Activated CD8-positive, alpha-beta memory T cell treated with anti-CD3 and anti-CD28 coated beads, Interleukin-2, amount 50 U/mL, for 4 hours (primary cell): ENCODE measurements around the gene DUSP8.
A peak's percentile ranks its signal among the peaks of the same experiment; 100 is the strongest.
"Not testable (repeated sequence)": the region's sequence is repeated elsewhere in the genome, so short reads cannot be mapped to it uniquely, and the experiment has no call there.

Source experiments
- DNase-seq: peaks from one replicate; pipeline ENCODE4 v3.0.0-alpha.2; 2020

Gene DUSP8, protein sequence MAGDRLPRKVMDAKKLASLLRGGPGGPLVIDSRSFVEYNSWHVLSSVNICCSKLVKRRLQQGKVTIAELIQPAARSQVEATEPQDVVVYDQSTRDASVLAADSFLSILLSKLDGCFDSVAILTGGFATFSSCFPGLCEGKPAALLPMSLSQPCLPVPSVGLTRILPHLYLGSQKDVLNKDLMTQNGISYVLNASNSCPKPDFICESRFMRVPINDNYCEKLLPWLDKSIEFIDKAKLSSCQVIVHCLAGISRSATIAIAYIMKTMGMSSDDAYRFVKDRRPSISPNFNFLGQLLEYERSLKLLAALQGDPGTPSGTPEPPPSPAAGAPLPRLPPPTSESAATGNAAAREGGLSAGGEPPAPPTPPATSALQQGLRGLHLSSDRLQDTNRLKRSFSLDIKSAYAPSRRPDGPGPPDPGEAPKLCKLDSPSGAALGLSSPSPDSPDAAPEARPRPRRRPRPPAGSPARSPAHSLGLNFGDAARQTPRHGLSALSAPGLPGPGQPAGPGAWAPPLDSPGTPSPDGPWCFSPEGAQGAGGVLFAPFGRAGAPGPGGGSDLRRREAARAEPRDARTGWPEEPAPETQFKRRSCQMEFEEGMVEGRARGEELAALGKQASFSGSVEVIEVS

GRCh38 chr11:1572197-1573076, at the start of gene DUSP8:
DUSP8 (minus strand) TSS chr11:1572271; CDS start chr11:1565826, 6,445 bp downstream.
- peak; percentile 96 for DNase-seq

DNA sequence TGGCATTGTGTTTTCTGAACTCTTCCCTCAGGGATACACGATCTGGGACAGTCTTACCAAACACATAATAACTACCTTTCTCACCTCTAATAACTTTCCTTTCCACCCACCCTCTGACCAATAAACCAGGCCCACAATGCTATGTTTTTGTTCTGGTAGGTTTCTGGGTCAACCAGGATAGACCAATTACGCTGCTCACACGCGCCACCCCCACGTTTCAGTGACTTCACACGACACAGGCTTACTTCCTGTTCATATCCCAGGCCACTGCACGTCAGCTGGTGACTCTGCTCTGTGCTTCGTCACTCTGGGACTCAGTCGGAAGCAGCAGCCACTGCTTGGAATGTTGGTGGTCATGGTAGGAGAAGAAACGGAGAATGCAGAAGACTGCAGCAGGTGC, 47.4 kb upstream of the DUSP8 start:
- no peak for DNase-seq

DNA sequence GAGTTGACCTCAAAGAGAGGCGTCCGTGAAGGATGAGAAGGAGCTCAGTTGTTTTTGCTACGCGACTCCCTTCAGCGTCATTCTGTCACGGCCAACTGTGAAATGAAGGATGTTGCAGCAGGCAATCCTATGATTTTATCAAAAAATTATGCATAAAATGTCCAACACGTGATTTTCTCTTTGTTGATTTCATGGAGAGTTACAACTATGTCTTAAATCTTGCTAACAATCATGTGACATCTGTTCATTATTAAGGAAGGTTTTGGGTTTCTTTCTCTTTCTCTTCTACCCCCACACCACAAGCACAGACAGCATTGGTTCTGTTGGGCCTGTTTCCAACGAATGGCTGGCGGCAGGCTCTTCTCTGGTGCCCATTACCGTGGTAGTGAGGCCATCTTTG, 46.2 kb upstream of the DUSP8 start:
- no peak for DNase-seq

- DNase-seq, result no peak
Measured at GRCh38 chr11:1608363-1608762, 36.3 kb upstream of the DUSP8 start, which contains the start of gene KRTAP5-3. KRTAP5-3 (minus strand) TSS chr11:1608463; CDS start chr11:1608385, 78 bp downstream.

DNA sequence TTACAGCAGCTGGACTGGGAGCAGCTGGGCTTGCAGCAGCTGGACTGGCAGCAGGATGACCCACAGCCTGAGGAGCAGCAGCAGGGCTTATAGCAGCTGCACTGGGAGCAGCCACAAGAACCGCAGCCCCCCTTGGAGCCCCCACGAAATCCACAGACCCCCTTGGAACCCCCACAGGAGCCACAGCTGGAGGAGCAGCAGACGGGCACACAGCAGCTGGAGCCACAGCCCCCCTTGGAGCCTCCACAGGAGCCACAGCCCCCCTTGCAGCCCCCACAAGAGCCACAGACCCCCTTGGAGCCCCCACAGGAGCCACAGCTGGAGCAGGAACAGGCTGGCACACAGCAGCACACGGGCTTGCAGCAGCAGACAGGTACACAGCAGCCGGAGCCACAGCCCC, 35.8 kb upstream of the DUSP8 start:
- not testable (repeated sequence) for DNase-seq

DNA sequence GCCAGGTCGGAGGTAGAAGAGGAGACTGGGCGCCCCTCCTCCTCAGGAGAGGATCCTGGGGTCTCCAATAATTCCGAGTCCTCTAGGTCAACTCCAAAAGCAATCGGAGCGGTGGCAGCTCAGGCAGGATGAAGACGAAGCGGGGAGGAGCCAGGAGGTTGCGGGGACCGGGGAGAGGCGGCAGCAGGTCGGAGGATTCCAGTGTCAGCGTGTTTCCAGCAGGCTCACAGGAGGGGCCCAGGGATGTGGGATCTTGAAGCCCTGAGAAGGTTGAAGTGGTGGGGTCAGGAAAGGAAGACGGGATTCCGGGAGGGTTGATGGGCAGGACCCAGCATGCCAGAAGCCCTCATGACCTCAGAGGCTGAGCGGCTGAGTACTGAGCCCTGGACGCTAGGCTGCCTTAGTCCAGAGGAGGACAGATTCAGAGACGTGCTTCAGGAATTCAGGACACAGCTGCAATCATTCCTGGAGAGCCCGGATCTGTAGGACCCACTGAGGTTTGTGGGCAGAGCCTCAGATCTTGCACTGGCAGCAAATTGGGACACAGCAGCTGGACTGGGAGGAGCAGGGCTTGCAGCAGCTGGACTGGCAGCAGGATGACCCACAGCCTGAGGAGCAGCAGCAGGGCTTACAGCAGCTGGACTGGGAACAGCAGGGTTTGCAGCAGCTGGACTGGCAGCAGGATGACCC, 35.2 kb upstream of the DUSP8 start:
- DNase-seq, result not testable (repeated sequence)

- not testable (repeated sequence) for DNase-seq
Measured at GRCh38 chr11:1605923-1606322, 33.9 kb upstream of the DUSP8 start.

- DNase-seq, result no peak
Measured at GRCh38 chr11:1604711-1605110, 32.6 kb upstream of the DUSP8 start.

DNA sequence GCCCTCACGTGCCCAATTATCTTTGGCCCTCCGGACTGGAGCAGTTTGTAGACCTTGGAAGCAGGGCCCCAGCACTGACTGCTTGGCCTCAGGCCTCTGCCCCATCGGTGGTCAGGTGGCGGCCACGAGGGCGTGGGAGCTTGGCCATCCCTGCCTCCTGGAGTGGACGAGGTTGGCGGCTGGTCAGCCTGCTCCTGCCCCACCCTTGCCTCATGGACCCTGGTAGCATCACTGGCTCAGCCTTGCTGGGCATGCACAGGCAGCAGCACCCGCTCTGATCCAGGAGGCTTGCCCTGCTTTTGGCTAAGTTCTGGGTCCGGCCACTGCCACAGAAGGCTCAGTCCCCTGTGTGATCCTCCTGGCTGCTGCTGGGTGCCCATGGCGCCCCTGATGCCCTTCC, 32.1 kb upstream of the DUSP8 start:
- no peak for DNase-seq

DNA sequence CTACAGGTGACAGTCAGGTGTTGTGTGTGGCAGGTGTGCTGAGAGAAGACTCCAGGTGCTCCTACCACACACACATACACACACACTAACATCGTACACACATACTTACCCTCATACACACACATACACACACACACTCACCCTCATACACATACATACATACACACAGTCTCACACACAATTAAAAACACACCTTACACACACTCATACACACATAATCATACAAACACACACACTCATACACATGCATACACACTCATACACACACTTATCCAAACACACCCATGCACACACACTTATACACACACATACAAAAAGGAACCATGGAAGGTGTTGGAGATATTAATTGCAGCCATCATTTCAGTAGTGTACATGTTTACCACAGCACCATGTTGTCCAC, 31.6 kb upstream of the DUSP8 start:
- DNase-seq, result no peak

GRCh38 chr11:1601663-1602062, 29.6 kb upstream of the DUSP8 start:
- DNase-seq, result not testable (repeated sequence)

- DNase-seq, result no peak
Measured at GRCh38 chr11:1600626-1601025, 28.6 kb upstream of the DUSP8 start.

DNA sequence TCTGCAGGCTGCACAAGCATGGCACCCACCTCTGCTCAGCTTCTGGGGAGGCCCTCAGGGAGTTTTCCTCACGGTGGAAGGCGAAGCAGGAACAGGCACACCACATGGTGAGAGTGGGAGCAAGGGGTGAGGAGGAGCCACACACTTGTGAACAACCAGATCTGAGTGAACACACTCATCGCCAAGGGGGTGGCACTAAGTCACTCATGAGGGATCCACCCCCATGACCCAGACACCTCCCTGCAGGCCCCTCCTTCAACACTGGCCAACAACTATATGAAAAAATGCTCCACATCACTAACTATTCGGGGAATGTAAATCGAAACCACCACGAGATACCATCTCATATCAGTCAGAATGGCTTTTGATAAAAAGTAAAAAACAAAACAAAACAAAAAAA, 26.7 kb upstream of the DUSP8 start:
- DNase-seq, result no peak

GRCh38 chr11:1598406-1598805, 26.3 kb upstream of the DUSP8 start:
- DNase-seq, result not testable (repeated sequence)

GRCh38 chr11:1597994-1598380, 25.9 kb upstream of the DUSP8 start, which contains the start of gene KRTAP5-2:
KRTAP5-2 (minus strand) TSS chr11:1598294; CDS start chr11:1598250, 44 bp downstream.
- DNase-seq, result no peak

DNA sequence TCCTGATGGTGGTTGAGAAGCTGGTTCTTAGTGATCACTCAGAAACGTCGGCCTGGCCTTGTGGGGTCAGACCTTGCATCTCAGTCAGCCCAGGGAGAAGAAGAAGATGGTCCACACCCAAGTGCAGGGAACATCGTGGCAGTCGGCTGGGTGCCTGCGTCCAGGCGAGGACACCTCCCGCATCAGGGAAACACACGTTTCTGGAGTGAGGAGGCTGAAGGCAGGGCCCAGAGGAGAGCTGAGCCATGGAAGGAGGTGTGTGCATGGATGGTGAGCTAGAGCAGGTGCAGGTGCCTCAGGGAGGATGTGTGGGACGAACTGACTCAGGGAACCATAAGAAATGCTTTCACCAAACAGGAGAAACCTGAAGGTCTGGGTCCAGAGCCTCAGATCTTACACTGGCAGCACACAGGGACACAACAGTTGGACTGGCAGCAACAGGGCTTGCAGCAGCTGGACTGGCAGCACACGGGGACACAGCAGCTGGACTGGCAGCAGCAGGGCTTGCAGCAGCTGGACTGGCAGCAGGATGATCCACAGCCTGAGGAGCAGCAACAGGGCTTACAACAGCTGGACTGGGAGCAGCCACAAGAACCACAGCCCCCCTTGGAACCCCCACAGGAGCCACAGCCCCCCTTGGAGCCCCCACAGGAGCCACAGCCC, 25.4 kb upstream of the DUSP8 start:
- no peak for DNase-seq

- DNase-seq, result not testable (repeated sequence)
Measured at GRCh38 chr11:1596576-1597121, 24.6 kb upstream of the DUSP8 start.

DNA sequence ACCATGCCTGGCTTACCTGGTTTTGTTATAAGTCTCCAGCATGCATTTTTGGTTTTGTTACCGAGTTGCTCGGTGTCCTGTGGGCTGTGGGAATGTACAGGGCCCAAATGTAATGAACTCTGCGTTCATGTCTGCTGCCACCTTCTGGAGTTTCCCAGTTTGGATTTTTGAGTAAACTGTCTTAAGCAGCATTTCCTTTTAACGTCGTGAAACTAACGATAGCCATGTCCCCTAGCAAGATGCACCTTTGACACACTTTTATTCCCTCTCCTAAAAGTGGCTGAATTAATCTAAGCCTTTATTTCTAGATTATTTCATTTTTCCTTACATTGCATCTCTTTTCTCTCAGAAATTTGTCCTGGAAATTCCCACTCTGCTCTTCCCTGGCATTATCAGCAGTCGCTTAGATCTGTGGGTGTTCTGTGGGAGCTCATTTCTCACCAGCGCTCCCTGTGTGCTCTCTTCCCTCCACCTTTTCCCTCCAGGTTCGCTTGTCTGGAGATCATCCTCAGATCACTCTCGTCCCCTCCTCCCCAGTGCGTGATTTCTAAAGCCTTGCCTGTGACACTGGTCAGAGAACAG, 24.0 kb upstream of the DUSP8 start:
- not testable (repeated sequence) for DNase-seq

GRCh38 chr11:1592628-1593027, 20.6 kb upstream of the DUSP8 start:
- no peak for DNase-seq

GRCh38 chr11:1589996-1590395, 17.9 kb upstream of the DUSP8 start:
- DNase-seq, result no peak
